Heart right ventricle (tissue), 16 donors: Measurements from ENCODE around the gene RSPRY1. TPM values are rescaled to one million over a fixed set of nuclear protein-coding genes. Genes with fewer than 3 reads are reported as not detected.
"Not testable (repeated sequence)": the region's sequence is repeated elsewhere in the genome, so short reads cannot be mapped to it uniquely, and the experiment has no call there.

Experiments
- ATAC-seq, 8 donors: fragments of 200-7000 bp; cut with Tn5 transposase; one replicate each; pipeline ENCODE4 v1.9.1; 2020; ENCODE audit warnings: mild to moderate bottlenecking in 8 of 8, moderate library complexity in 8 of 8, moderate number of reproducible peaks in 1 of 8
- DNase-seq, 2 donors: peaks; one replicate each; pipeline ENCODE4 v3.0.0-alpha.2; 2020
- H3K27ac ChIP-seq, 10 donors: fragments of 200-600 bp; sonication (generic) in 2 of 10; one replicate each; pipeline versions ENCODE4 v1.5.0 to v1.8.0; 2020 to 2022; ENCODE audit warnings: mild to moderate bottlenecking in 3 of 10
- H3K27me3 ChIP-seq, 7 donors: fragments of 200-600 bp; one replicate each; pipeline ENCODE4 v1.8.0; 2021 to 2022; ENCODE audit warnings: mild to moderate bottlenecking in 2 of 7
- H3K36me3 ChIP-seq, 9 donors: fragments of 200-600 bp; sonication (generic) in 1 of 9; one replicate each; pipeline versions ENCODE4 v1.5.0 to v1.8.0; 2020 to 2022; ENCODE audit warnings: mild to moderate bottlenecking in 2 of 9
- H3K4me1 ChIP-seq, 9 donors: fragments of 200-600 bp; sonication (generic) in 1 of 9; one replicate each; pipeline versions ENCODE4 v1.5.0 to v1.8.0; 2020 to 2022; ENCODE audit warnings: mild to moderate bottlenecking in 4 of 9
- H3K4me3 ChIP-seq, 10 donors: fragments of 200-600 bp; sonication (generic) in 2 of 10; one replicate each; pipeline versions ENCODE4 v1.5.0 to v1.8.0; 2020 to 2022; ENCODE audit warnings: mild to moderate bottlenecking in 7 of 10, moderate library complexity in 2 of 10
- H3K9me3 ChIP-seq, 11 donors: fragments of 200-600 bp in 10 of 11; sonication (generic) in 2 of 11; one replicate each; pipeline versions ENCODE4 v1.5.0 to v1.8.0; 2013 to 2022; ENCODE audit warnings: mild to moderate bottlenecking in 2 of 11, control low read depth in 1 of 11, moderate library complexity in 1 of 11
- WGBS, 2 donors: extraction: QIAGEN DNeasy Blood & Tissue Kit; methylation state at CpG; one replicate each; pipeline ENCODE4 v1.1.7; 2013; ENCODE audit warnings: inconsistent platforms in 1 of 2; 5-methylcytosine and 5-hydroxymethylcytosine counted together
- intact Hi-C, 10 donors: fragments of 100-400 bp; cut with DNase I; formaldehyde crosslinking; loops; one replicate each; pipeline versions ENCODE4 v1.11.1 to v1.14.2; 2022
- polyA plus RNA-seq, 2 donors: library from polyadenylated mRNA; stranded (reverse); fragments of 200-250 nt; gene quantifications; one replicate each; pipeline ENCODE4 v1.2.3, GENCODE V29; 2013
- total RNA-seq, 10 donors: library from RNA; stranded (reverse); fragmentation: NEBNext Ultra II Directional in 3 of 10; extraction: Animal tissue kit (Norgen Biotek cat#: 25700) in 3 of 10; gene quantifications; one replicate each; pipeline versions ENCODE4 v1.2.1 to v1.2.4, GENCODE V29; 2021 to 2023
- TF ChIP-seq, protein P1 (sequence below), 9 donors: fragments of 200-600 bp; sonication (generic) in 2 of 9; IDR thresholded peaks; one replicate each; pipeline versions ENCODE4 v1.5.0 to v1.8.0; 2021 to 2022; ENCODE audit warnings: antibody characterized with exemption in 9 of 9, mild to moderate bottlenecking in 5 of 9, moderate library complexity in 1 of 9
- donor health status: Arrhythmogenic right ventricular cardiomyopathy.
- donor health status: ischemic (EF 13 %, LVEDD 7.1; RV severe dilation, severe dysfunction).
- donor health status: healthy with polysubstance abuse.
- donor health status: DM: no; HTN: yes; CAD: no.
- donor health status: DM: no; HTN: no; CAD: no.
- donor health status: ischemic (EF 25% LVEDD 6.9; RV normal size, moderate dysfunction).
- donor health status: ischemic (EF 25% LVEDD 5.7; RV mildly dilated, moderate dysfunction).
- donor health status: healthy.
- donor health status: DM: yes; HTN: yes; CAD: no.
- donor health status: Ischemic cardiomyopathy.
- donor health status: ischemic (EF 35%, LVEDD 5.7; RV mildly dilated, moderate dysfunction).
- donor health status: nonischemic (EF 11% LVEDD 7.7; RV severe dilation, severe dysfunction).
- donor health status: DM: yes; HTN: yes; CAD: no.
- donor health status: PGD.
- donor health status: ischemic (EF 29% LVEDD 5.4; RV normal size, mild dysfunction).
- donor health status: nonischemic (EF 23%, LVEDD 6.1; RV moderate dilation, normal function).

Gene RSPRY1
- total and polyA plus RNA-seq, 12 donors: 6.9 to 21.4 (median 16.9) TPM

DNA sequence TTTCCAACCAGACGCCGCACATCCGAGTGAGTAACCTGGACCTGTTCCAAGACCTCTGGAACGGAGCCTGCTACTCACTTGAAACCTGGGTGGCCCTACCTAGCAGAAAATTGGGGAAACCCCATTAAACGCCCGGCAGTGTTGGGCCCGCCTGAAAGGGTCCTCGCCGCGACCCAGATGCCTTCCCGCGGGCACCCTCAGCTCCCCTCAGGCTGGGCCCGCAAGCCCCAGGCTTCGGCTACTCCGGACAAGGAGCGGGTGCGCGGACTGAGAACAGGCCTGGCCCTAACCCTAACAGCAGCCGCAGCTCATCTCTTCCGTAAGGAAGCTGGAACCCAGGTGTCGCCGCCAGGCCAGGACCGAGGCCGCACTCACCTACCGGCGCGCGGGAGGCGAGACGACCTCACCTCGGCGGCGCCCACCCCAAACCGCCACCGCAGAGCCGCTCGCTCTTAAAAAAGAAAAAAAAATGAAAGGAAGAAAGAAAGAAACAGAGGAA lies 634 bp upstream of the RSPRY1 start:
- H3K4me3 ChIP-seq: peak overlapping the region; percentile 61 to 99 (median 78)
- H3K36me3 ChIP-seq: peaks cover 0 to 11% (median 0%) of the 10 kb centered on the region in 9 donors
- TF ChIP-seq, protein P1, sequence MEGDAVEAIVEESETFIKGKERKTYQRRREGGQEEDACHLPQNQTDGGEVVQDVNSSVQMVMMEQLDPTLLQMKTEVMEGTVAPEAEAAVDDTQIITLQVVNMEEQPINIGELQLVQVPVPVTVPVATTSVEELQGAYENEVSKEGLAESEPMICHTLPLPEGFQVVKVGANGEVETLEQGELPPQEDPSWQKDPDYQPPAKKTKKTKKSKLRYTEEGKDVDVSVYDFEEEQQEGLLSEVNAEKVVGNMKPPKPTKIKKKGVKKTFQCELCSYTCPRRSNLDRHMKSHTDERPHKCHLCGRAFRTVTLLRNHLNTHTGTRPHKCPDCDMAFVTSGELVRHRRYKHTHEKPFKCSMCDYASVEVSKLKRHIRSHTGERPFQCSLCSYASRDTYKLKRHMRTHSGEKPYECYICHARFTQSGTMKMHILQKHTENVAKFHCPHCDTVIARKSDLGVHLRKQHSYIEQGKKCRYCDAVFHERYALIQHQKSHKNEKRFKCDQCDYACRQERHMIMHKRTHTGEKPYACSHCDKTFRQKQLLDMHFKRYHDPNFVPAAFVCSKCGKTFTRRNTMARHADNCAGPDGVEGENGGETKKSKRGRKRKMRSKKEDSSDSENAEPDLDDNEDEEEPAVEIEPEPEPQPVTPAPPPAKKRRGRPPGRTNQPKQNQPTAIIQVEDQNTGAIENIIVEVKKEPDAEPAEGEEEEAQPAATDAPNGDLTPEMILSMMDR (IDR thresholded peaks at IDR 0.05): no peak
- no peaks in the 10 kb centered on the region for H3K9me3 ChIP-seq
- intact Hi-C loops: loop anchor here in 1 of 10 donors (5.0 kb wide), 1 partner anchor 112 kb away; no protein-coding TSS in a partner anchor
- ATAC-seq: peak in 7 of 8 donors; percentile 5 to 43 (median 20)
- 0% methylated on average over 37 of the region's 37 CpGs for WGBS, 2 donors
- no peaks in the 10 kb centered on the region for H3K27me3 ChIP-seq
- peak overlapping the region; percentile 69 to 97 (median 92) for H3K27ac ChIP-seq
- peaks cover 0 to 43% (median 36%) of the 10 kb centered on the region in 9 donors for H3K4me1 ChIP-seq
- peak; percentile 36 to 53 for DNase-seq

DNA sequence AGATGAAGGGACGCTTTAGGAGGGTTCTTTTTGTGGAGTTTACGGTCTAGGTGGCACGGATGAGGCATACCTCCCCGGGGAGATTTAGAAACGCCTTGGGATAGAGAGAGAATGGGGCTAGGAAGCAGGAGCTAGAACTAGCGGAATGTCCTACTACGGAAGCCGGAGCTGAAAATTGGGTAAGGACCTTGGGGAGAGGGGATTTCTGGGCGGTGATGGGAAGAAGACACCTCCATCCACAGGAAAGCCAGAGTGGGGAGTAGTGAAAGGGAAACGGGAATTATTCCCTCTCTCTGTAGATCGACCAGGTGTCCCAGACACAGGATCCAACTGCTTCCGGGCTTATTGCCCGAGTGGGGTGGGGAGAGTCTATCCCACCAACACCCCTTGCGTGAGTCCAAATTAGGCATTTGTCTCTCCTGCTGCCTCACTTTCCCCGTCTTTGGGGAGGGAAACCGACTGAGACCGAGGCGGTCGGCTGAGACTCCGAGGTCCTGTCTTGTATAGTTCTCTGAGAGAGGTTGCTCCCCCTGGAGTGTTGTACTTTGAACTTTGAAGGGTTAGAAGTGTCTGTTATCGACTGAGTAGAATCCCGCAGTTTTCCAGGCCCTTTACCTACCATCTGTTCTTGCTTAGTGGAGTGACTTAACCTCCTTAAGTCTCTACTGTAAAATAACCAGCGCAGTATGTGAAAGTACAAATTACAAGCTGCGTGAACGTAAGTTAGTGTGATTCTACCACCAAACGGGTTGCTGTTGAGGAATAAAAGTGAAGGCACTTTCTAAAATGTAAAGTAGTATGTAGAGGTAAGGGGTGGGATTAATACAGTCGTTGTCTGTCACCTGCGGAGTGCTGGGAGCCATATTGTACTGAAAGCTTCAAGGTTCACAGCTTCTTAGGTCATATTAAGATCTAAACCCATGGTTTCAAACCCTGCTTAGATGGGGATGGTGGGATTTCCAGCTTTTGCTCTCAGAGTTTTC lies 1.0 kb downstream of the RSPRY1 start:
- Histone ChIP-seq H3K4me1 (peaks cover 0 to 59% (median 44%) of the 10 kb centered on the region in 9 donors), H3K27ac (peak overlapping the region; percentile 82 to 96 (median 92)), H3K36me3 (peaks cover 0 to 11% (median 0%) of the 10 kb centered on the region in 9 donors), H3K4me3 (peak overlapping the region; percentile 76 to 99 (median 80)), H3K9me3 (no peaks in the 10 kb centered on the region), H3K27me3 (no peaks in the 10 kb centered on the region)
- intact Hi-C loops: loop anchor here in 1 of 10 donors (5.0 kb wide), 1 partner anchor 110 kb away; no protein-coding TSS in a partner anchor
- DNase-seq (no peak), ATAC-seq (peak in 4 of 8 donors; percentile 1 to 6 (median 3))
- 3% methylated on average over 28 of the region's 28 CpGs for WGBS, 2 donors
- TF ChIP-seq, protein P1 (IDR thresholded peaks at IDR 0.05): no peak

DNA sequence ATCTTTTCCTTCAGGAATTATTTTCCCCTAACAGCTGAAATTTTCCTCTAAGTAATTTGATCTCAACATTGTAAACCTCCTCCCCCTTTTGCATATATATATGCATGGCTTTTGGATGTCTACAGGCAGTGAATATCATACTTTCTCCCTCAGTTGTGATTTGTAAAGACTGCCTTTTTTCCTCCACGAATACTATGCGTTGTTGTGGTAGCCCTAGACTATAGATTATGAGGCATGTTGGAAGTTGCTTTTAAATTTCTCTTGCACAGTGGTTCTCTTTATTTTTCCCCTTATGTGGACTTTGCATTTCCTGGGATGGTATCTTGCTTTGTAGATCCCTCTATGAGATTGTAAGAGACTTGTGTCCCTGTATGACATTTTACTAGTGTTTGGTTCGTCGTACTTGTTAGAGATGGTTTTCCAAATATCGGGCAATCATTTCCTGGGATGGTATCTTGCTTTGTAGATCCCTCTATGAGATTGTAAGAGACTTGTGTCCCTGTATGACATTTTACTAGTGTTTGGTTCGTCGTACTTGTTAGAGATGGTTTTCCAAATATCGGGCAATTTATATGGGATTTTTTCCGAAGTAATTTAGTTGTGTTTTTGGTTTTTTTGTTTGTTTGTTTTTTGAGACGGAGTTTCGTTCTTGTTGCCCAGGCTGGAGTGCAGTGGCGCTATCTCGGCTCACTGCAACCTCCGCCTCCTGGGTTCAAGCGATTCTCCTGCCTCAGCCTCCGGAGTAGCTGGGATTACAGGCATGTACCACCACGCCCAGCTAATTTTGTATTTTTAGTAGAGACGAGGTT lies 2.0 kb downstream of the RSPRY1 start:
- H3K4me3 ChIP-seq: peak overlapping the region in 8 of 10 donors; percentile 76 to 97 (median 80)
- H3K27me3 ChIP-seq, H3K9me3 ChIP-seq, ATAC-seq, DNase-seq: not testable (repeated sequence)
- H3K36me3 ChIP-seq: peaks cover 0 to 11% (median 0%) of the 10 kb centered on the region in 9 donors
- H3K4me1 ChIP-seq: peaks cover 0 to 65% (median 43%) of the 10 kb centered on the region in 9 donors
- H3K27ac ChIP-seq: peak overlapping the region in 7 of 10 donors; percentile 85 to 96 (median 92)
- intact Hi-C loops: loop anchor here in 1 of 10 donors (5.0 kb wide), 1 partner anchor 109 kb away; no protein-coding TSS in a partner anchor
- 81 to 84% methylated on average over 17 to 18 of the region's 18 CpGs for WGBS, 2 donors

DNA sequence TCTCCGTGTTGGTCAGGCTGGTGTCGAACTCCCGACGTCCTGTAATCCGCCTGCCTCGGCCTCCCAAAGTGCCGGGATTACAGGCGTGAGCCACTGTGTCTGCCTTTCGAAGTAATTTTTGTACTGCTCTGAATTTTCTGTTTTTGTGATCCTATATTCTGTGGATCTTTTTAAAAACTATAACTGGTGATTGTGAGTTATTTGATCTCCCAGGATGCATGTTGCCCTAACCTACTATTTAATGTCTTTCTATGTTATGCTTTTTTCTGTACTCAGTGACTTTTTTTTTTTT lies 2.5 kb downstream of the RSPRY1 start:
- TF ChIP-seq, protein P1 (IDR thresholded peaks at IDR 0.05): no peak
- DNase-seq (no peak), ATAC-seq (no peak)
- WGBS, 2 donors: 92 to 95% methylated on average over 9 of the region's 9 CpGs
- Histone ChIP-seq H3K9me3 (no peaks in the 10 kb centered on the region), H3K27ac (no peak overlapping the region), H3K27me3 (no peaks in the 10 kb centered on the region), H3K4me1 (peaks cover 0 to 68% (median 42%) of the 10 kb centered on the region in 9 donors), H3K4me3 (no peak overlapping the region), H3K36me3 (peaks cover 0 to 11% (median 0%) of the 10 kb centered on the region in 9 donors)
- intact Hi-C loops: loop anchor here in 1 of 10 donors (5.0 kb wide), 1 partner anchor 109 kb away; no protein-coding TSS in a partner anchor

DNA sequence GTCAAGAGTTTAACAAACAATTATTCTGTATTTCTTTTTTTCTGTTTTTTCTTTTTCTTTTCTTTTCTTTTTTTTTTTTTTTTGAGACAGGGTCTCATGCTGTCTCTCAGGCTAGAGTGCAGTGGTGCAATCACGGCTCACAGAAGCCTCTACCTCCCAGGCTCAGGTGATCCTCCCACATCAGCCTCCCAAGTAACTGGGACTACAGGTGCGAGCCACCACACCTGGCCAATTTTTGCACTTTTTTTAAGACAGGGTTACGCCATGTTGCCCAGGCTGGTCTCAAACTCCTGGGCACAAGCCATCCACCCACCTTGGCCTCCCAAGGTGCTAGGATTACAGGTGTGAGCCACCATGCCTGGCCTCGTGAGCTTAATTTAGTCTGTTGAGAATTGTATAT lies 3.4 kb downstream of the RSPRY1 start:
- not testable (repeated sequence) for DNase-seq, H3K9me3 ChIP-seq, ATAC-seq, H3K27ac ChIP-seq, H3K4me3 ChIP-seq, H3K27me3 ChIP-seq
- intact Hi-C loops: loop anchor here in 1 of 10 donors (5.0 kb wide), 1 partner anchor 108 kb away; no protein-coding TSS in a partner anchor
- WGBS, 2 donors: 97 to 98% methylated on average over 4 of the region's 4 CpGs
- H3K36me3 ChIP-seq: peaks cover 0 to 11% (median 0%) of the 10 kb centered on the region in 9 donors
- peaks cover 0 to 68% (median 43%) of the 10 kb centered on the region in 9 donors for H3K4me1 ChIP-seq
